Kidney (tissue), 14 donors: Measurements from ENCODE around the gene TCF21. TPM values are rescaled to one million over a fixed set of nuclear protein-coding genes. Genes with fewer than 3 reads are reported as not detected.

Experiments
- DNase-seq, 5 donors: peaks; one replicate each; pipeline ENCODE4 v3.0.0-alpha.2; 2013 to 2020
- FAIRE-seq: peaks from 2 replicates; lab custom pipeline; 2012; peaks lifted over from hg19 to GRCh38; lab: Jason Lieb, UNC
- H3K27ac ChIP-seq, 2 donors: one replicate each; pipeline ENCODE4 v1.7.0; 2013; ENCODE audit warnings: low read depth in 2 of 2, low read length in 2 of 2, inconsistent platforms in 1 of 2
- H3K27me3 ChIP-seq: one replicate; pipeline ENCODE4 v1.7.1; 2013; ENCODE audit warnings: low read length, inconsistent platforms; ENCODE audit not compliant: control insufficient read depth, insufficient read depth
- H3K36me3 ChIP-seq, 3 donors: one replicate each; pipeline versions ENCODE4 v1.7.0 to v1.7.1; 2013; ENCODE audit warnings: low read length in 3 of 3, control low read depth in 1 of 3, inconsistent platforms in 1 of 3; ENCODE audit not compliant: insufficient read depth in 3 of 3, control insufficient read depth in 2 of 3
- H3K4me1 ChIP-seq, 3 donors: one replicate each; pipeline versions ENCODE4 v1.7.0 to v1.7.1; 2013; ENCODE audit warnings: low read length in 3 of 3, inconsistent platforms in 1 of 3, low read depth in 1 of 3; ENCODE audit not compliant: control insufficient read depth in 2 of 3, insufficient read depth in 2 of 3
- H3K4me3 ChIP-seq, 3 donors: one replicate each; pipeline versions ENCODE4 v1.7.0 to v1.8.1; 2013; ENCODE audit warnings: low read length in 3 of 3, control low read depth in 1 of 3, inconsistent platforms in 1 of 3
- H3K9ac ChIP-seq, 3 donors: one replicate each; pipeline versions ENCODE4 v1.7.0 to v1.7.1; 2013; ENCODE audit warnings: low read length in 3 of 3, control low read depth in 1 of 3, inconsistent platforms in 1 of 3
- H3K9me3 ChIP-seq, 3 donors: one replicate each; pipeline versions ENCODE4 v1.7.0 to v1.7.1; 2013; ENCODE audit warnings: low read length in 3 of 3, control low read depth in 1 of 3, inconsistent platforms in 1 of 3; ENCODE audit not compliant: control insufficient read depth in 2 of 3, insufficient read depth in 1 of 3
- intact Hi-C: fragments of 100-400 bp; cut with DNase I; formaldehyde crosslinking; loops from one replicate; pipeline ENCODE4 v1.11.1; 2022
- polyA plus RNA-seq: library from polyadenylated mRNA; stranded (reverse); fragments of 350-450 nt; fragmentation: Illumina TruSeq; extraction: RNeasy Lipid Tissue Mini Kit (QIAGEN cat#74804); gene quantifications from one replicate; pipeline ENCODE4 v1.2.3, GENCODE V29; 2014; ENCODE audit warnings: low read depth, low replicate concordance; ENCODE audit not compliant: insufficient read depth
- total RNA-seq: library from RNA; stranded (reverse); fragmentation: NEBNext Ultra II Directional; extraction: Animal tissue kit (Norgen Biotek cat#: 25700); gene quantifications from one replicate; pipeline ENCODE4 v1.2.1, GENCODE V29; 2021
- TF ChIP-seq, protein P1 (sequence below): IDR thresholded peaks from 3 replicates; pipeline ENCODE4 v1.5.1; 2012; ENCODE audit warnings: mild to moderate bottlenecking, moderate library complexity, borderline replicate concordance; ENCODE audit not compliant: insufficient read depth; ENCODE audit errors: extremely low read depth
- donor health status: control.
- donor health status: control.
- donor health status: control.
- donor health status: control.
- donor health status: control.
- donor health status: DM: yes; HTN: yes; CAD: no.
- donor health status: Normal renal cell carcinoma (clear cell type).

Gene TCF21
- total and polyA plus RNA-seq, 2 donors from 2014 or later, result 6.3 to 28.8 TPM

DNA sequence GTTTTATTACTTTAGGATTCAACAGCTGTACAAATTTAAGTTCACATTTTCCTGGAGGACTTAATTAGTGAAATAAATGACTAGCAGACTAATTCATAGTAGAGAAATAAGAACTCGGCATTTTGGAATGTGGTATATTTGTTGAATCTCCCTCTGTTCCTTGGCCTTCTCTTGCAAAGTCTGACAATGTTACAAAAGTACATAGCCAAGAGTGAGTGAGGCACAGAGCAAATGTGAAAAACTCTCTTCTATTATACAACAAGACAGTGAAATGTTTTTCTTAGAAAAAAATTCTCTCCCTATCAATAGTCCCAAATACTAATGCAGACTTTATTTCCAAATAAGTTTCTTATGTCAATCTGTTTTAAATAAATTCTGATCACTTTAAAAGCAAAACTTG lies 44.2 kb upstream of the TCF21 start:
- no peaks in the 10 kb centered on the region for H3K27me3 ChIP-seq
- H3K9ac ChIP-seq, result no peak overlapping the region
- no peak overlapping the region for H3K4me3 ChIP-seq
- no peaks in the 10 kb centered on the region for H3K36me3 ChIP-seq
- TF ChIP-seq, protein P1, sequence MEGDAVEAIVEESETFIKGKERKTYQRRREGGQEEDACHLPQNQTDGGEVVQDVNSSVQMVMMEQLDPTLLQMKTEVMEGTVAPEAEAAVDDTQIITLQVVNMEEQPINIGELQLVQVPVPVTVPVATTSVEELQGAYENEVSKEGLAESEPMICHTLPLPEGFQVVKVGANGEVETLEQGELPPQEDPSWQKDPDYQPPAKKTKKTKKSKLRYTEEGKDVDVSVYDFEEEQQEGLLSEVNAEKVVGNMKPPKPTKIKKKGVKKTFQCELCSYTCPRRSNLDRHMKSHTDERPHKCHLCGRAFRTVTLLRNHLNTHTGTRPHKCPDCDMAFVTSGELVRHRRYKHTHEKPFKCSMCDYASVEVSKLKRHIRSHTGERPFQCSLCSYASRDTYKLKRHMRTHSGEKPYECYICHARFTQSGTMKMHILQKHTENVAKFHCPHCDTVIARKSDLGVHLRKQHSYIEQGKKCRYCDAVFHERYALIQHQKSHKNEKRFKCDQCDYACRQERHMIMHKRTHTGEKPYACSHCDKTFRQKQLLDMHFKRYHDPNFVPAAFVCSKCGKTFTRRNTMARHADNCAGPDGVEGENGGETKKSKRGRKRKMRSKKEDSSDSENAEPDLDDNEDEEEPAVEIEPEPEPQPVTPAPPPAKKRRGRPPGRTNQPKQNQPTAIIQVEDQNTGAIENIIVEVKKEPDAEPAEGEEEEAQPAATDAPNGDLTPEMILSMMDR, result no peak
- intact Hi-C loops, result no loop called here
- no peaks in the 10 kb centered on the region for H3K9me3 ChIP-seq
- no peak for DNase-seq
- no peak for FAIRE-seq
- no peaks in the 10 kb centered on the region for H3K4me1 ChIP-seq
- H3K27ac ChIP-seq, result no peak overlapping the region

DNA sequence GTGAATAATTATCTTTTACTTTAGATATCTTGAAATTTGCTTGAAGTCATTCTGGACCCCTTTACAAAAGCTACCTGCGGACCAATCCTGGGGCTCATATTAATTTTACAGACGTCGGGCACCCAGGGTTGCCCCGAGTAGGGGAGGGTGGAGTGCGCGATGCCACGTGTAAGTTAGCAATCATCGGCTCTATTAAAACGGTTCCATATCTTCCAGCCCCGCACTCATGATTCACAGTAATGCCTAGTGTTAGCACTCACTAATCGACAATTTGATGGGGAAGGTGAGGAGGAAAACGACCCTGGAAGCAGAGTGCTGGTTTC lies 34.9 kb upstream of the TCF21 start:
- TF ChIP-seq, protein P1, result no peak
- FAIRE-seq (no peak), DNase-seq (no peak)
- no peak overlapping the region for H3K27ac ChIP-seq
- H3K4me3 ChIP-seq, result peak overlapping the region in 1 of 3 donors; percentile 37
- H3K4me1 ChIP-seq, result no peaks in the 10 kb centered on the region
- H3K9me3 ChIP-seq, result no peaks in the 10 kb centered on the region
- intact Hi-C loops, result no loop called here
- peak overlapping the region in 1 of 3 donors; percentile 19 for H3K9ac ChIP-seq
- H3K36me3 ChIP-seq, result no peaks in the 10 kb centered on the region
- H3K27me3 ChIP-seq, result peaks cover 10% of the 10 kb centered on the region

DNA sequence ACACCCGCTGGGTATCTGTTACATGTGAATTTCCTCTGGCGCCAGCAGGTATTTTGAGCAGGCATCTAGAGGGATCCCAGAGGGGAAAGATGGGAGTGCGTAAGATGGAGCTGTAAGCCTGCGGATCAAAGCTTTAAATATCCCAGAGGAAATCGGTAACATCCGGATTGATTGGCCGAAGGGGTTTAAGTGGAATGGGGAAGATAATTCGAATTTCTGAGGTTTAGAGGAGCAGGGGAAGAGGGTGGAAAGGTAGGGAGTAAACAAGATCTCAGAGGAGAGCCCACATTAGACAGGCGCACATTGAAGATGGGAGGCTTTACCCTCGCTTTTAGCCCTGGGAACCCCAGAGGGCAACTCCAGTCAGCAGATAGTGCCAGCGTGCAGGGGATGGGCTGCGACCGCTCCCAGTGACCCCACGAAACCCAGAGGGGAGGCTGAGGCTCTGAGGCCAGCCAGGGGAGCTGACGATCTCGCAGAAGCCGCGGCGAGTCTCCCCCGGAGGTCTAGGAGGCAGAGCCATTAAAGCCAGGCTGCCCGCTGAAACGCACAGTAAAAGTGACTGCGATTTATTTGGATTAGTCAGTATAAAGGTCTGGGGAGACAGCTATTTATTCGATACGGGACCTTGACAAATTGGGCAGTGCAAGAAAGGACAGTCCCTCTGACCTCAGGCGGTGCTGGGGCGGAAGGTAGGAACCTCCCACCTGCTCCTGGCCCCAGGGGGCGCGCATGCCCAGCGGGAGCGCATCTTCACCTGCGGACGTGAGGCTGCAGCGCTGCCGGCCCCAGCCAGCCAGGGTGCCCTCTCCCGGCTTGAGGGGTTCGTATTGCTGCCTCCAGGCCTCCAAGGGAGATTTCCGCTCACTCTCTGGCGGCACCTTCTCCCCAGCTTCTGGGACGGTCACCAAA lies 34.3 kb upstream of the TCF21 start:
- H3K4me1 ChIP-seq, result no peaks in the 10 kb centered on the region
- no peaks in the 10 kb centered on the region for H3K36me3 ChIP-seq
- no peak for FAIRE-seq
- H3K9me3 ChIP-seq, result peaks cover 0 to 2% (median 0%) of the 10 kb centered on the region in 3 donors
- peak; percentile 63 to 81 (median 76) for DNase-seq
- TF ChIP-seq, protein P1, result no peak
- peak overlapping the region in 2 of 3 donors; percentile 19 to 37 for H3K4me3 ChIP-seq
- intact Hi-C loops, result no loop called here
- peak overlapping the region in 1 of 2 donors; percentile 15 for H3K27ac ChIP-seq
- peaks cover 10% of the 10 kb centered on the region for H3K27me3 ChIP-seq
- H3K9ac ChIP-seq, result peak overlapping the region in 1 of 3 donors; percentile 19
